GM12878 (cell line): ENCODE data around the gene SHISA7.

ENCODE experiments used
- ETV6 ChIP-seq, 2 experiments: fragments of 450-650 bp in 1 of 2; IDR thresholded peaks in 1 of 2; conservative IDR thresholded peaks in 1 of 2; 2 replicates each; pipeline ENCODE4 v1.6.1; 2014; ENCODE audit warnings: antibody characterized with exemption in 1 of 2, borderline replicate concordance in 1 of 2, low read depth in 1 of 2, mild to moderate bottlenecking in 1 of 2, moderate library complexity in 1 of 2
- IRF3 ChIP-seq: fragments of 450-650 bp; IDR thresholded peaks from 2 replicates; pipeline ENCODE4 v1.6.1; 2014; ENCODE audit warnings: mild to moderate bottlenecking
- NRF1 ChIP-seq: conservative IDR thresholded peaks from 2 replicates; pipeline ENCODE4 v1.6.1; 2011; ENCODE audit warnings: mild to moderate bottlenecking, low read depth, low read length, improper control_type of control experiment
- RELA ChIP-seq: fragments of 450-650 bp; IDR thresholded peaks from 2 replicates; pipeline ENCODE4 v1.8.0; 2014; ENCODE audit warnings: borderline replicate concordance; ENCODE audit not compliant: partially characterized antibody
- REST ChIP-seq: IDR thresholded peaks from 2 replicates; pipeline ENCODE4 v1.6.1; 2012; ENCODE audit warnings: mild to moderate bottlenecking, low read depth, low read length
- RFX5 ChIP-seq: IDR thresholded peaks from 2 replicates; pipeline ENCODE4 v1.6.1; 2011; ENCODE audit warnings: low read depth, low read length, improper control_type of control experiment
- SP1 ChIP-seq: IDR thresholded peaks from one replicate; pipeline ENCODE4 v1.6.1; 2011; ENCODE audit warnings: low read depth, low read length
- TF ChIP-seq, protein P1 (sequence below), 3 experiments: IDR thresholded peaks in 2 of 3; conservative IDR thresholded peaks in 1 of 3; 2 replicates each; pipeline ENCODE4 v1.5.1; 2011; ENCODE audit warnings: low read depth in 3 of 3, low read length in 3 of 3, mild to moderate bottlenecking in 3 of 3, control low read depth in 2 of 3, moderate library complexity in 2 of 3, inconsistent platforms in 1 of 3, mixed read lengths in 1 of 3; ENCODE audit not compliant: control insufficient read depth in 2 of 3, insufficient read depth in 1 of 3; ENCODE audit errors: extremely low read depth in 1 of 3

DNA sequence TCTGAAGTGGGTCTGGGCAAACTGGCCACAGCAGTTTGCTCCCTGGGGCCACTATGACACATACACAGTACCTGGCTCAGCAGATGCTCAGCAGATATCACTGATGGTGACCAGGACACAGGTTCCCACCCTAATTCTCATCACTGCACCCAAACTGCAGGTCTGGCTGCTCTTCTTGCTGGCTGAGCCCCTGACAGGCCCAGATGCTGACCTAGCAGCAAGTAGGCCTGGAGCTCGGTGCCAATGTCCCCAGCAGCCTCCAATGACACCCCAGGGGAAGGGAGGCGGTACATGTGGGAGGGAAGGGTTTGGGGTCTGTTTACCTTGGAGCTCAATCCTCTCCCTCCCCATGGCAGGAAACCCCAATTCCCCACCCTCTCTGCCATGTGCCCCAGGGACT is 40.6 kb downstream of the SHISA7 start:
- TF ChIP-seq NRF1 (no peak), RFX5 (no peak), SP1 (no peak), ETV6 (conservative IDR thresholded peaks at IDR 0.05 in 1 of 2, IDR thresholded peaks at IDR 0.05 in 1 of 2; ENCODE audit: borderline replicate concordance in 1 of 2, low read depth in 1 of 2) (no peak), REST (no peak), IRF3 (no peak), RELA (no peak)
- TF ChIP-seq, protein P1, sequence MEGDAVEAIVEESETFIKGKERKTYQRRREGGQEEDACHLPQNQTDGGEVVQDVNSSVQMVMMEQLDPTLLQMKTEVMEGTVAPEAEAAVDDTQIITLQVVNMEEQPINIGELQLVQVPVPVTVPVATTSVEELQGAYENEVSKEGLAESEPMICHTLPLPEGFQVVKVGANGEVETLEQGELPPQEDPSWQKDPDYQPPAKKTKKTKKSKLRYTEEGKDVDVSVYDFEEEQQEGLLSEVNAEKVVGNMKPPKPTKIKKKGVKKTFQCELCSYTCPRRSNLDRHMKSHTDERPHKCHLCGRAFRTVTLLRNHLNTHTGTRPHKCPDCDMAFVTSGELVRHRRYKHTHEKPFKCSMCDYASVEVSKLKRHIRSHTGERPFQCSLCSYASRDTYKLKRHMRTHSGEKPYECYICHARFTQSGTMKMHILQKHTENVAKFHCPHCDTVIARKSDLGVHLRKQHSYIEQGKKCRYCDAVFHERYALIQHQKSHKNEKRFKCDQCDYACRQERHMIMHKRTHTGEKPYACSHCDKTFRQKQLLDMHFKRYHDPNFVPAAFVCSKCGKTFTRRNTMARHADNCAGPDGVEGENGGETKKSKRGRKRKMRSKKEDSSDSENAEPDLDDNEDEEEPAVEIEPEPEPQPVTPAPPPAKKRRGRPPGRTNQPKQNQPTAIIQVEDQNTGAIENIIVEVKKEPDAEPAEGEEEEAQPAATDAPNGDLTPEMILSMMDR (IDR thresholded peaks at IDR 0.05 in 2 of 3, conservative IDR thresholded peaks at IDR 0.05 in 1 of 3; ENCODE audit: control insufficient read depth in 2 of 3, extremely low read depth in 1 of 3, insufficient read depth in 1 of 3, low read depth in 3 of 3, low read length in 3 of 3): no peak
